Keratinocyte (primary cell): ENCODE results near the gene TEX55. TPM values are rescaled to one million over a fixed set of nuclear protein-coding genes. Genes with fewer than 3 reads are reported as not detected.

Source experiments
- DNase-seq: peaks from one replicate; pipeline ENCODE4 v3.0.0-alpha.2; 2011; ENCODE audit warnings: low read depth, missing footprints, low spot score
- FAIRE-seq: peaks from 2 replicates; lab custom pipeline; 2011; peaks lifted over from hg19 to GRCh38; lab: Jason Lieb, UNC
- H2AFZ ChIP-seq: 2 replicates; pipeline ENCODE4 v1.6.0; 2012; ENCODE audit warnings: low read length, control low read depth, inconsistent platforms; ENCODE audit not compliant: control insufficient read depth
- H3K27ac ChIP-seq: 2 replicates; pipeline ENCODE4 v1.5.1; 2011; ENCODE audit warnings: low read length; ENCODE audit not compliant: control insufficient read depth, insufficient read depth
- H3K27me3 ChIP-seq: 3 replicates; pipeline ENCODE4 v1.6.0; 2011; ENCODE audit warnings: low read length; ENCODE audit not compliant: control insufficient read depth, insufficient read depth; ENCODE audit errors: extremely low read depth
- H3K36me3 ChIP-seq, 2 experiments: 2 replicates in 1 of 2; 3 replicates in 1 of 2; pipeline ENCODE4 v1.5.1; 2011; ENCODE audit warnings: low read length in 2 of 2, mild to moderate bottlenecking in 1 of 2; ENCODE audit not compliant: control insufficient read depth in 2 of 2, insufficient read depth in 2 of 2; ENCODE audit errors: extremely low read depth in 1 of 2
- H3K4me1 ChIP-seq: 3 replicates; pipeline ENCODE4 v1.5.1; 2011; ENCODE audit warnings: low read length; ENCODE audit not compliant: control insufficient read depth, insufficient read depth; ENCODE audit errors: extremely low read depth
- H3K4me2 ChIP-seq: 3 replicates; pipeline ENCODE4 v1.6.0; 2011; ENCODE audit warnings: low read depth, low read length; ENCODE audit not compliant: control insufficient read depth, insufficient read depth; ENCODE audit errors: extremely low read depth
- H3K4me3 ChIP-seq, 3 experiments: fragments of 200-600 bp in 1 of 3; sonication (generic) in 1 of 3; 2 replicates in 2 of 3; 3 replicates in 1 of 3; pipeline ENCODE4 v1.5.1; 2011 to 2016; ENCODE audit warnings: low read length in 3 of 3, mild to moderate bottlenecking in 3 of 3, control low read depth in 2 of 3, inconsistent platforms in 1 of 3, low read depth in 1 of 3, mixed read lengths in 1 of 3, mixed run types in 1 of 3, moderate library complexity in 1 of 3; ENCODE audit not compliant: control insufficient read depth in 2 of 3, insufficient read depth in 2 of 3; ENCODE audit errors: extremely low read depth in 1 of 3
- H3K79me2 ChIP-seq: 2 replicates; pipeline ENCODE4 v1.6.0; 2012; ENCODE audit warnings: low read length; ENCODE audit not compliant: control insufficient read depth, insufficient read depth
- H3K9ac ChIP-seq: 3 replicates; pipeline ENCODE4 v1.6.0; 2011; ENCODE audit warnings: low read length; ENCODE audit not compliant: control insufficient read depth, insufficient read depth; ENCODE audit errors: extremely low read depth
- H3K9me1 ChIP-seq: 3 replicates; pipeline ENCODE4 v1.6.0; 2011; ENCODE audit warnings: low read length; ENCODE audit not compliant: control insufficient read depth, insufficient read depth; ENCODE audit errors: extremely low read depth
- H3K9me3 ChIP-seq: 2 replicates; pipeline ENCODE4 v1.5.1; 2012; ENCODE audit warnings: low read depth, low read length; ENCODE audit not compliant: control insufficient read depth
- H4K20me1 ChIP-seq: 3 replicates; pipeline ENCODE4 v1.6.0; 2011; ENCODE audit warnings: low read length; ENCODE audit not compliant: control insufficient read depth, insufficient read depth; ENCODE audit errors: extremely low read depth
- EZH2 ChIP-seq: IDR thresholded peaks from one replicate; pipeline ENCODE4 v1.6.1; 2012; ENCODE audit warnings: inconsistent platforms, mild to moderate bottlenecking, low read length, moderate library complexity
- dilution Hi-C: fragments of 300-500 bp; cut with MboI; formaldehyde crosslinking; loops from one replicate; pipeline ENCODE4 v1.7.0; 2020; ENCODE audit warnings: low sequenced_read_pairs; ENCODE audit not compliant: extremely low pct_ligation_motif_present
- polyA plus RNA-seq, 5 experiments: library from polyadenylated mRNA; depleted of rRNA in 3 of 5; stranded (reverse) in 3 of 5; stranded (forward) in 1 of 5; unstranded in 1 of 5; fragments of >200 nt; gene quantifications; 1 replicate in 1 of 5; 2 replicates in 3 of 5; 3 replicates in 1 of 5; pipeline versions ENCODE4 v1.2.1 to v1.2.3, GENCODE V29; 2011 to 2012; ENCODE audit warnings: missing spikeins in 2 of 5, low read depth in 1 of 5, low replicate concordance in 1 of 5
- TF ChIP-seq, protein P1 (sequence below), 3 experiments: IDR thresholded peaks in 1 of 3; conservative IDR thresholded peaks in 1 of 3; optimal IDR thresholded peaks in 1 of 3; 2 replicates in 2 of 3; 3 replicates in 1 of 3; pipeline versions ENCODE3 to v1.5.1; 2011; ENCODE audit warnings: low read length in 3 of 3, mild to moderate bottlenecking in 3 of 3, moderate library complexity in 2 of 3, control low read depth in 1 of 3, inconsistent platforms in 1 of 3; ENCODE audit not compliant: insufficient read depth in 2 of 3; ENCODE audit errors: extremely low read depth in 1 of 3

TEX55 gene
- polyA plus RNA-seq, 1 donor (not counting 4 experiments of a cell fraction or from before 2014, with no cell fraction given) = not detected

DNA sequence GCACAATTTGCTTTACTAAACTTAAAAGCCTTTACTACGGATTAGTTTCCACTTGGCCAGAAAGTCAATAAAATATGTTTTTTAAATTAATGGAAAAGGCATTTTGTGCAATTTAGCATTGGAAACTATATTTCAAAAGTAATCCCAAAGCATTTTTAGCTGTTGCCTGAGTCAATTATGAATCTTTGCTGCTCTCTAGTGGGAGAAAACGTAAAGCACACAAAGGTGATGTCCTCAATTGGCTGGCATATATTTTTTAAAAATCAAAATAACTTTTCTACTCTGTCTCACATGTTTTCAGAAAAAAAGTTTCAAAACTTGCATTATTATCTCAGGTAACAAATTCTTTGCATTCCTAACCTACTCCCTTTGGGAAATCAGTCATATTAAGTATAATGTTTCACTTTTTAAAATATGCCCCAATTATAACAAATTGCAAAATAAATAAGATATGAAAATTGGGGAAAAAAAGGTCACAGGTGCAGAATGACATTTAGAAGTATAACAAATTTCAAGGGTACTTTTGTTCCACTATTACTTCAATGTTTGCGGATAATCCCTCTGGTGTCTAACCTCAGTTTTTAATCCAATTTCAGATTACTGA is 47.2 kb upstream of the TEX55 start:
- Histone ChIP-seq H3K9me3 (no peaks in the 10 kb centered on the region), H3K27me3 (no peaks in the 10 kb centered on the region), H4K20me1 (no peaks in the 10 kb centered on the region), H2AFZ (no peak overlapping the region), H3K9me1 (no peaks in the 10 kb centered on the region), H3K9ac (no peak overlapping the region), H3K4me2 (no peak overlapping the region), H3K4me3 (no peak overlapping the region), H3K79me2 (no peaks in the 10 kb centered on the region), H3K36me3 (no peaks in the 10 kb centered on the region), H3K4me1 (no peaks in the 10 kb centered on the region), H3K27ac (no peak overlapping the region)
- no peak for FAIRE-seq
- dilution Hi-C loops = loop anchor here (25.0 kb wide), 1 partner anchor 211 kb away; no protein-coding TSS in a partner anchor
- TF ChIP-seq EZH2 = no peak
- TF ChIP-seq, protein P1, sequence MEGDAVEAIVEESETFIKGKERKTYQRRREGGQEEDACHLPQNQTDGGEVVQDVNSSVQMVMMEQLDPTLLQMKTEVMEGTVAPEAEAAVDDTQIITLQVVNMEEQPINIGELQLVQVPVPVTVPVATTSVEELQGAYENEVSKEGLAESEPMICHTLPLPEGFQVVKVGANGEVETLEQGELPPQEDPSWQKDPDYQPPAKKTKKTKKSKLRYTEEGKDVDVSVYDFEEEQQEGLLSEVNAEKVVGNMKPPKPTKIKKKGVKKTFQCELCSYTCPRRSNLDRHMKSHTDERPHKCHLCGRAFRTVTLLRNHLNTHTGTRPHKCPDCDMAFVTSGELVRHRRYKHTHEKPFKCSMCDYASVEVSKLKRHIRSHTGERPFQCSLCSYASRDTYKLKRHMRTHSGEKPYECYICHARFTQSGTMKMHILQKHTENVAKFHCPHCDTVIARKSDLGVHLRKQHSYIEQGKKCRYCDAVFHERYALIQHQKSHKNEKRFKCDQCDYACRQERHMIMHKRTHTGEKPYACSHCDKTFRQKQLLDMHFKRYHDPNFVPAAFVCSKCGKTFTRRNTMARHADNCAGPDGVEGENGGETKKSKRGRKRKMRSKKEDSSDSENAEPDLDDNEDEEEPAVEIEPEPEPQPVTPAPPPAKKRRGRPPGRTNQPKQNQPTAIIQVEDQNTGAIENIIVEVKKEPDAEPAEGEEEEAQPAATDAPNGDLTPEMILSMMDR (optimal IDR thresholded peaks at IDR 0.05 in 1 of 3, IDR thresholded peaks at IDR 0.05 in 1 of 3, conservative IDR thresholded peaks at IDR 0.05 in 1 of 3; ENCODE audit: extremely low read depth in 1 of 3, insufficient read depth in 2 of 3, low read length in 3 of 3) = peak in 2 of 3 experiments; percentile 46 to 51
- no peak for DNase-seq

DNA sequence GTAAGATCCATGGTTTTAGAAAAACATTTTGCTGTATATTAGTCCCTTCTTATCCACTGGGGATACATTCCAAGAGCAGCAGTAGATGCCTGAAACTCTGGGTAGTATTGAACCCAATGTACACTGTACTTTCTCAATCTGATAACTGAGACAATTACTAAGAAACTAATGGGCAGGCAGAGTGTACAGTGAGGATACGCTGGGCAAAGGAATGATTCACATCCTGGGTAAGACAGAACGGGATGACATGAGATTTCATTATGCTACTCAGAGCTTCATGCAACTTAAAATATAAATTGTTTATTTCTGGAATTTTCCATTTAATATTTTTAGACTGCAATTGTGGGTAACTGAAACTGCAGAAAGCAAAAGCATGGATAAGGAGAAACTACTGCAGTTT is 46.2 kb upstream of the TEX55 start:
- no peaks in the 10 kb centered on the region for H4K20me1 ChIP-seq
- H3K36me3 ChIP-seq = no peaks in the 10 kb centered on the region
- no peak for DNase-seq
- no peak overlapping the region for H3K9ac ChIP-seq
- FAIRE-seq = no peak
- no peak overlapping the region for H3K27ac ChIP-seq
- dilution Hi-C loops = loop anchor here (25.0 kb wide), 1 partner anchor 212 kb away; no protein-coding TSS in a partner anchor
- no peaks in the 10 kb centered on the region for H3K9me3 ChIP-seq
- no peaks in the 10 kb centered on the region for H3K79me2 ChIP-seq
- no peaks in the 10 kb centered on the region for H3K27me3 ChIP-seq
- H3K9me1 ChIP-seq = no peaks in the 10 kb centered on the region
- H3K4me1 ChIP-seq = no peaks in the 10 kb centered on the region
- no peak overlapping the region for H2AFZ ChIP-seq
- H3K4me2 ChIP-seq = no peak overlapping the region
- no peak overlapping the region for H3K4me3 ChIP-seq
- TF ChIP-seq EZH2 = no peak
- TF ChIP-seq, protein P1 (optimal IDR thresholded peaks at IDR 0.05 in 1 of 3, IDR thresholded peaks at IDR 0.05 in 1 of 3, conservative IDR thresholded peaks at IDR 0.05 in 1 of 3; ENCODE audit: extremely low read depth in 1 of 3, insufficient read depth in 2 of 3, low read length in 3 of 3) = no peak
